Fibroblast of skin of back (primary cell): ENCODE measurements around the gene TMEM51.
A peak's percentile ranks its signal among the peaks of the same experiment; 100 is the strongest.

Experiments used
- DNase-seq: peaks from one replicate; pipeline ENCODE4 v3.0.0-alpha.2; 2013

Gene TMEM51

DNA sequence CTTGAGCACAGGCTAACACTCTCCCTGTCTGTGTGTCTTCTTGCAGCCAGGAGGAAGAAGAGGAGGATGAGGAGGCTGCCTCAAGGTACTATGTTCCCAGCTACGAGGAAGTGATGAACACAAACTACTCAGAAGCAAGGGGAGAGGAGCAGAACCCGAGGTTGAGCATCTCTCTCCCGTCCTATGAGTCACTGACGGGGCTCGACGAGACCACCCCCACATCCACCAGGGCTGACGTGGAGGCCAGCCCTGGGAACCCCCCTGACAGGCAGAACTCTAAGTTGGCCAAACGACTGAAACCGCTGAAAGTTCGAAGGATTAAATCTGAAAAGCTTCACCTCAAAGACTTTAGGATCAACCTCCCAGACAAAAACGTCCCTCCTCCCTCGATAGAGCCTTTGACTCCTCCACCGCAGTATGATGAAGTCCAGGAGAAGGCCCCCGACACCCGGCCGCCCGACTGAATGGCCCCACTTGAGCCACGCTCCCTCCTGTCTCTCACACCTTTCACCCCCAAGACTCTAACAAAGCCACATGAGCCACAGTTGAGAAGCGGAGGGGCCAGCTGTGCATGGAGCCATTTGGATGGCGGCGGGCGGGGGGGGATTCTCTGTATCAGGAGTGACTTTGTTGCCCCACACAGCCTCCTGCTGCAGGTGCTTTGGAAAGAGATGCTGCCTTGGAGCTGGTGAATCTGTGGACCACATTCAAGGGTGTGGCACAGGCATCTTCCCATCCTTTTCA lies 65.9 kb downstream of the TMEM51 start:
- DNase-seq = no peak

DNA sequence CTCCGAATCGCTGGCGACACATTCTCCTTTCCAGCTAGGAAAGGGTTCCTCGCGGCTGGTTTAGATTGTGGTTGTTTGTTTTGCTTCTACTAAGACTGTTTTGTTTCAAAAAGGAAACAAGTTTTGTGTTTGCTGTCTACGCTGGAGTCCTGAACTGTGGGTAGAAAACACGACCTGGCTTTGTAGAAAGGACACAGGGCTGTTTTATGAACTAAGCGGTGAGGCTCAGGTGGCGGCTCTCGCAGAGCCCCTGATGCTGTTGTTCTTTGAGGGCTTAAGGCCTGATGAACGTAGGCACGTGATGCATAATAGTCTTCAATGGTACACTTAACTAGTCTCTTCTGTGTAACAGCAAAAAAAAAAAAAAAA lies 66.5 kb downstream of the TMEM51 start:
- no peak for DNase-seq

DNA sequence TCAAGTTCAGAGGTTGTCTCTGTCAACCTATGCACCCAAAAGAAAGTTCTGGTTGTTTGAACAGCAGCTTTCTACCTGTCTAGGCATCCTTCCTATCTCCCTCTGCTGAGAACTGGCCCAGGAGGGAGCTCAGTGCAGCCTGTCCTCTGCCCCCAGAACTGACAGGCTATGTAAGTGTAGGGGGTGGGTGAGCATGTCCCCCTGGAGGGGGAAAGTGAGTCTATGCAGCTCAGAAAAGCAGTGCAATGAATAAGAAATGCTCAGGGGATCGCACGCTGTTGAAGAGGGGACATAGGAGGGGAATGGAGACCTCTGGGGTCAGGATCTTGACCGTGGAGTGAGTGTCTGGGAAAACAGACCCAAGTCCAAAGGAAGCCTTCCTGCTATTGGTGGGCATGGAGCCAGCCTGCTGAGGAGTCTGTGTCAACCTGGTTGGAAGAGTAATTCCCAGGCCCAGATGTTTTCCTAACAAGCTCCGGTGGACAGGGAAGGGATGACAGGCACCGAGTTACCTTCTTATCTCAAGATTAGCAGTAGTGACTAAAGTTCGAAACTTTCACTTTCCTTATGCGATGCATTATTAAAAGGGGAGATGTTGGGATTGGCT lies 67.4 kb downstream of the TMEM51 start:
- DNase-seq = no peak

DNA sequence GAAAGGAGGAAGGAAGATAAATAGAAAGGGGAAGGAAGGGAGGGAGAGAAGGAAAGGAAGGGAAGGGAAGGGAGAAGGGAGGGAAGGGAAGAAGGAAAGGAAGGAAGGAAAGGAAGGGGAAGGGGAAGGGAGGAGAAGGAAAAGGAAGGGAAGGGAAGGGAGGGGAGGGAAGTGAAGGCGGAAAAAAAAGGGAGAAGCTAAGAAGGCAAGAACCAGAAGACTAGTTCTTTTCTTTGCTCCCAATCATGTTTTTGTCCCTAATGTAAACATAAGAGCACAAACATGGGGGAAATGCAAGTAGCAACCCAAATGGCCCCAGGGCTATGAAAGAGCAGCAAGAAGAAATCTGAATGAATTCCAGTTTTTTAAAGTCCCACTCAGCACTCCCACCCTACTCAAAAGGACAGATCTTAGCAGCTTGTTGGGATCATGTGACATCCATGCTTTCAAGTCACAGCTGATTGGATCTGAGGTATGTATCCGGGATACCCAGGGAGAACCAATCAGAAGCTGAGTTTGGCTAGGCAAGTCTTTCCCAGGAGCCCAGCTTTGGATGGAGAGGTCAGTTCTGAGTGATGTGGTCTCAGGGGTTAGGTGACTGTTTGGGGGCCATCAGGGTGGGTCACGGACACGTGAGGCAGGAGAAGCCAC lies 69.2 kb downstream of the TMEM51 start:
- no peak for DNase-seq

DNA sequence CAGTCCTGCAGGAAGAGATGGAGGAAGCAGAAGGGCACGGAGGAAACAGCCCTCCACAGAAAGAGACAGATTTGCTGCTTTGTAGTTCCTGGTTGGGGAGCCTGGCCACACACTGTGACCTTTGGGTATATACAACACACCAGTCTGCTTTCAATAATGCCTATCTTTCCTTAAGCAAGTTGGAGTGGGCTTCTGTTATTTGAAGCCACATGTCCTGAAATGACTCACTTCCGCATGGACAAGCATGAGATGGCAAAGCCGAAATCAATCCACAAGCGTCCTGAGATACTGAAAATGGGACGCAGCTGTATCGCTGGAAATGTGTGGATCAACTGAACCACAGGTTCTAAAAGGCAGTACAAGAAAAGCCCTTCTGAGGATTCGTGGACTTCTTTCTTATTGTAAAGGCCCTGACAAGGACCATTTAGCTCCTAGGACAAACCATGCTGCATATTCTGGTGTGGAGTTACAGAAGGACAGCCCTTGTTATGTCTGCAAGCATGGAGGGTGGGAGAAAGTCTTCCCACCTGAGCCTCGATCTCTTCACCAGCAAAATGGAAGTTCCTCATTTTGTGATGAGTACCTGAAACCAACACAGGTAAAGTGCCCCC lies 70.8 kb downstream of the TMEM51 start:
- no peak for DNase-seq

DNA sequence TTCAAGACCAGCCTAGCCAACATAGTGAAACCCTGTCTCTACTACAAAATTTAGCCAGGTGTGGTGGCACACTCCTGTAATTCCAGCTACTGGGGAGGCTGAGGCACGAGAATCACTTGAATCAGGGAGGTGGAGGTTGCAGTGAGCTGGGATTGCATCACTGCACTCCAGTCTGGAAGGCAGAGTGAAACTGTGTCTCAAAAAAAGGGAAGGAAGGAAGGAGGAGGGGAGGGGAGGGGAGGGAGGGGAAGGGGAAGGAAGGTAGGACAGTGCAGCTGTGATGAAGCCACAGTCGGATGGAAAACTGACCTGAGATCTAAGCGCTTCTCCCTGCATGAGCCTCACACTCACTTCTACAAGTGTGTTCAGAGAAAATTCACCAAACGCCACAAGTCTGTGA lies 71.4 kb downstream of the TMEM51 start:
- DNase-seq = no peak

DNA sequence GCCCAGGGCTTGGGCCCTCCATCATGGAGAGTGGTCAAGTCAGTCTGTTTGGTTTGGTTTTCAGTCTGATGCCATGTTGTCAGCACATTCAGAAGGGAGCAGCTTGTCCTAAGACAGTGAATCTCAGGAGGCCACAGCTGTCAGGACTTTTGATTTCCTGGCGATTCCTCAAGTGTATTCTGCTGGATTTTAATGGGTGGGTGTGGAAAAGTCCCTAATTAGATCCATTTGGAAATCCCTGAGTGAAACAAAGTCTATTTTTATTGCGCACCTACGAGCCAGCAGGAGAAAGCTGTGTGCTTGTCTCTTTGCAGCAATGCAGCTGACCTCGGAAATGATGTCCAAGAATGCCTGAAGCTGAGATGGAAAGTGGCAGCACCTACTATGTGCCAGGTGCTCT lies 71.9 kb downstream of the TMEM51 start:
- no peak for DNase-seq

DNA sequence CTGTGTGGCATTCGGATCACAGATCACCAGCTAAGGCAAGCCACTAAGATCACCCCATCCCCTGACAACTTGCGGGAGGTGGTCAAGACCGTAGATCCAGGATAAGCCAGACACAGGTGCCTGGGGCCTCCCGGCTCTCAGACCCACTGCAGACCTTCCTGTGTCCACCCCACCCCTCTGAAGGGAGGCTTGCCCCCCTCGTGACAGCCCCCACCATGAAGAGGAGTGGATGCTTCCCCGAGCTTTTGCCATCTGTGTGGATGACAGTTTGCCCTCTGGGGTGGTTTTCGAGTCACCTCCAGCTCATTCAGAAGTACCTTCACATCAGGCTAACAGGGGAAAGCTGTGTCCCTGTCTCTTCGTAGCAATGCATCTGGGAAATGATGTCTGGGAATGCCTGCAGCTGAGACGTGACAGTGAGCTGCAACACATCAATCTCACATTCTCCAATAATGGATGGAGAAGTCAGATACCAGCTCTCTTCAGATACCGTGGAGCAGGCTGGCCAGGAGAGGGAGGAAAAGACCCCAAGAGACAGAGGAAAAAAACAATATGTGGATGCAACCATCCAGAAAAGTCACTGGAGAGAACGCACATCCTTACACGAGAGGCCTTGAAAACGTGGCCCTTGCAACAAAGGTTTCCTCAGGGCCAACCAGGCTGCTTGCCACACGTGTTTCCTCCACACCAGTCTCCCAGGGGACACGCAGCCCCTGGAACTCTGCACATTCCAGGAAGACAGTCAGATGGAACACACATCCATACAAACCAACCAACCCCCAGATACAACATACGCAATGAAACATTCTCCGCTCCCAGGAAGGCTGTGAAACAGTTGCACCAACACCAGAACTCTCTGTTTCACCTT lies 73.1 kb downstream of the TMEM51 start:
- DNase-seq = no peak

DNA sequence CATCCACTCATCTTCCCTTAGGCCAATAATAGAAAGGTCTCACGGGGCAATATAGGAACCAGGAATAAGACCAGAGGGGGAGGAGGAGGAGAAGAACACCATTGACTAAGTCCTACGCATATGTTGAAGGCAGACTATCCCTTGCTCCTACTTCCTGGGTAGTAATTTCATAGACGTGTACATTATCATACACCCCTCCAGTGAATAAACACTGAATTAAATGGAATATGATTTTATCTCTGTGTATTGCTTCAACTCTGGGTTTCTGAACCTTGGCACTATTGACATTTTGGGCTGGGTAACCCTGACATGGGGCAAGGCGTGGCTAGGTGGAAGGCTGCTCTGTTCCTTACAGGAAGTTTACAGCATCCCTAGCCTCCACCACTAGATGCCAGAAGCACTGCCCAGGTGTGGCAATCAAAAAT lies 76.2 kb downstream of the TMEM51 start:
- DNase-seq = no peak

DNA sequence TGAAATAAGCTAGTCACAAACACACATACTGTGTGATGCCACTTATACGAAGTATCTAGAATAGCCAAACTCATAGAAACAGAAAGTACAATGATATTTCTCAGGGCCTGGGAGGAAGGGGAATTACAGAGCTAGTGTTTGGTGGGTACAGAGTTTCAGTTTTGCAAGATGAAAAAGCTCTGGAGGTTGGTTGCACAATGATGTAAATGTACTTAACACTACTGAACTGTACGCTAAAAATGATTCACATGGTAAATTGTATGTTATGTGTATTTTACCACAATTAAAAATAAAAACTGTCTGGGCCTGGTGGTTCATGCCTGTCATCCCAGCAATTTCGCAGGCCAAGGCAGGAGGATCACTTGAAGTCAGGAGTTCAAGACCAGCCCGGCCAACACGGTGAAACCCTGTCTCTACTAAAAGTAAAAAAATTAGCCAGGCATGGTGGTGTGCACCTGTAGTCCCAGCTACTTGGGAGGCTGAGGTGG lies 78.2 kb downstream of the TMEM51 start:
- no peak for DNase-seq

DNA sequence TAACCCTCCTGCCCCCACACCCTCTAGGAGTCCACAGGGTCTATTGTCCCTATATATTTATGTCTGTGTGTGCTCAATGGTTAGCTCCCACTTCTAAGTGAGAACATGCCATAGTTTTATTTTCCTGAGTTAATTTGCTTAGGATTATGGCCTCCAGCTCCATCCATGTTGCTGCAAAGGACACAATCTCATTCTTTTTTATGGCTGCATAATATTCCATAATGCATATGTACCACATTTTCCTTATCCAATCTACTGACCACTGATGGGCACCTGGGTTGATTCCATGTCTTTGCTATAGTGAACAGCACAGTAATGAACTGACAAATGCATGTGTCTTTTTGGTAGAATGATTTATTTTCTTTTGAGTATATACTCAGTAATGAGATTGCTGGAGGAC lies 80.1 kb downstream of the TMEM51 start:
- DNase-seq = no peak

DNA sequence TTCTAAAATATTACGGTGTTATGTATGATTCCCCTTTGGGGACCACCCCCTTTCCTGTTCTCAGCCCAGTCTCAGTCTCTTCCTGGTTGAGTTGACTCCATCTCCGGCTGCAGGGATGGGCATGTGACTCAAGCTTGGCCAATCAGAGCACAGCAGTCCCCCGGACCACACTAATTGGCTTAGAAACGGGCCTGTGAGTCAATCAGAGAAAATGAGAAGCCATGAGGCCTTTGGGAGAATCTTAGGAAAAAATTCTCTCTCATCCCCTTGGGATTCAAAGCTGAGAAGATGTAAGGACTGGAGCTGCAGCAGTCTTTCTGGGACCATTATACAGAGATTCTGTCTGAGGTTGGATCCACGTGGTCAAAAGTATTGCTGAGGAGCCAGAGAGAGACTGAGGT lies 82.8 kb downstream of the TMEM51 start:
- peak; percentile 37 for DNase-seq

DNA sequence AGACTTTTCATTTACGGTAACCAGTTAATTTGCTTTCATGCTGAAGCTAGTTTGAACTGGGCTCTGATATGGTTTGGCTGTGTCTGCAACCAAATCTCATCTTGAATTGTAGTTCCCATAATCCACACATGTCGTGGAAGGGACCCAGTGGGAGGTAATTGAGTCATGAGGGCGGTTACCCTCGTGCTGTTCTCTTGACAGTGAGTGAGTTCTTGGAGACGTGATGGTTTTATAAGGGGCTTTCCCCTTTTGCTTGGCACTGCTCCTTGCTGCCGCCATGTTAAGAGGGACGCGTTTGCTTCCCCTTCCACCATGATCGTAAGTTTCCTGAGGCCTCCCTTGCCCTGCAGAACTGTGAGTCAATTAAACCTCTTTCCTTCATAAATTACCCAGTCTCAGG lies 83.2 kb downstream of the TMEM51 start:
- no peak for DNase-seq

DNA sequence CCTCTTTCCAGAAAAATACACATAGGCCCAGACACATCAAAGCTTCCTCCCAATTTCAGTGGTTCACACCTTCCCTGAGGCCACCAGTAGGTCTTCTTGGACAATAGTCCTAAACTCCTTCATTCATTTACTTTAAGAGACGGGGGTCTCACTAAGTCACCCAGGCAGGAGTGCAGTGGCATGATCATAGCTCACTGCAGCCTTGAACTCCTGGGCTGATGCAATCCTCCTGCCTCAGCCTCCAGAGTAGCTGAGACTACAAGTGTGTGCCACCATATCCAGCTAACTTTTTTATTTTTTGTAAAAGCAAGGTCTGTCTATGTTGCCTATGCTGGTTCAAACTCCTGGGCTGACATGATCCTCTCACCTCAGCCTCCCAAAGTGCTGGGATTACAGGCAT lies 85.2 kb downstream of the TMEM51 start:
- no peak for DNase-seq

DNA sequence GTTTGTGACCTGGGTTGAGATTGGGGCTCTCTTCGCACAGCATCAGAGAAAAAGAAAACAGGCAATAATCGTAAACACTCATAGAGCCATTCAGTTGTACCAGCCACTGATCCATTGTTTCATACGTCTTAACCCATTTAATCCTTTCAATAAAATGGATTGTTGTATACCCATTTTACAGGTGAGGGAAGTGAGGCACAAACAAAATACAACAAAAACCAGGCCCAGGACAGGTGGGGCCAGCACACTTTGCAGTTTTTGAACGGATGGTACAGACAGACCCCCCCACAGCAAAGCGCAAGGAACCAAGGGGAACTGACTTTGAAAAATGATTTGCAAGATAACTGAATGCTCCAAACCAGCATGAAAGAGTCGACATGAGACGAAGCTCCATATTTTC lies 89.2 kb downstream of the TMEM51 start:
- DNase-seq = no peak

DNA sequence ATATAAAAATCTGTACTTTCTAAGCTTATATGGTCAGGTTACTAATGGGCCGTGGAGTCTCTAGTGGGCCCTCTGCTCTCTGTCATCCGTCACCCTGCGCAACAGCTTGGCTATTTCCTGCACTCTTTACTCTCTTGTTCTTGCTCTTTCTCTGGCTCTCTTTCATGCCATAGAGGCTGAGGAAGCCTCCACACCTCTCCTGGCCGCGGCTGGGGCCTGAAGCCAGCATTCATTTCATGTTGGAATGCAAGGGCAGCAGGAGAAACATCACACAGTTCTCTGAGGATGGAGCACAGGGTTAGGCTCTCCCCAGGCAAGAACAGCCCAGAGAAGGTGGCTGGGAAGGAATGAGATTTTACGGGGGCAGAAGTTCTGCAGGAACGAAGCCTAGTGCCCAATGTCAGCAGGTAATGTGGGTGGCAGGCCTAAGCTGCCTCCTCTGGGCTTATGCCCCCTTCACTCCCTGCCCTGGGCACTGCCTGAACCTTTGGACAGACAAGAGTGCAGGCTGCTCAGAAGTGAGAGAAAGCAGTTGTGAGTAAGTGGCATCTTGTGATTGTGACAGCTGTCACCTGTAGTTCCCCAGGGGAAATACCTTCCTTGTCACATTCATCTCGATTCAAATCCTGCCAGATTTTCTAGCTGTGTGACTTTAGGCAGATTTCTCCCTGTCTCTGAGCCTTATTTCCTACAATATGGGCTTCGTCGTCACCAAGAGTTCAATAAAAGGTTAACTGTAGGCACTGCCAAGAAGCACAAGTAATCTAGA lies 89.9 kb downstream of the TMEM51 start:
- DNase-seq = no peak

DNA sequence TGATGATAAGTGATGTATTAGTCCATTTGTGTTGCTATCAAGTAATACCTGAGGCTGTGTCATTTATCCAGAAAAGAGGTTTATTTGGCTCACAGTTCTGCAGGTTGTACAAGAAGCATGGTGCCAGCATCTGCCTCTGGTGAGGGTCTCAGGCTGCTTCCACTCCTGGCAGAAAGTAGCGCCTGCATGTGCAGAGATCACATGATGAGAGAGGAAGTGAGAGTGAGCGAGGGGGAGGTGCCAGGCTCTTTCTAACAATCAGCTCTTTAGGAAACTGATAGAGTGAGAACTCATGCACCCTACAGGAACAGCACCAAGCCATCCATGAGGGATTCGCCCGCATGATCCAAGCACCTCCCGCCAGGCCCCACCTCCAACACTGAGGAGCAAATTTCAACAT lies 91.3 kb downstream of the TMEM51 start:
- DNase-seq = no peak

DNA sequence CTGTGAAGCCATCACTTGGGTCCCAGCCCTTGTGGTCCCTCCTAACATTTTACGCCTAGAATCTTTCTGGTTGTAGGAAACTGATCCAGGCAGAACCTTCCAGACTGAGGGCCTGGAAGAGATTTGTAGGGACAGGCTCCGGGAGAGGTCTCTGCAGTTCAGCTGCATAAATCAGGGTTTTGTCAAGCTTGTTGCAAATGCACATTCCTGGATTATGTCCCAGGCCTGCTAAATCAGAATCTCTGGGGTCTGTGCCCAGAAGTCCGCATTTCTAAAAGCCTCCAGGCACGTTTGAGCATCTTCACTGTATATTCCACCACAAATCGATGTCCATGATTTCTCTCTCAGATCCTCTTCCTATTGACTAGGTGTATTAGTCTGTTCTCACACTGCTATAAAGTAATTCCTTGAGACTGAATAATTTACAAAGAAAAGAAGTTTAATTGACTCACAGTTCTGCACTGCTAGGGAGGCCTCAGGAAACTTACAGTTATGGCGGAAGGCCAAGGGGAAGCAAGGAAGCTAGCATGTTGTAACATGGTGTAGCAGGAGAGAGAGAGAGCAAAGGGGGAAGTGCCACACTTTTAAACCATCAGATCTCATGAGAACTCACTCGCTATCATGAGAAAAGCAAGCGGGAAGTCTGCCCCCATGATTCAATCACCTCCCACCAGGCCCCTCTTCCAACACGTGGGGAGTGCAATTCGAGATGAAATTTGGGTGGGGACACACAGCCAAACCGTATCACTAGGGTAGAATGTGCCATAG lies 92.2 kb downstream of the TMEM51 start:
- DNase-seq = peak; percentile 20

DNA sequence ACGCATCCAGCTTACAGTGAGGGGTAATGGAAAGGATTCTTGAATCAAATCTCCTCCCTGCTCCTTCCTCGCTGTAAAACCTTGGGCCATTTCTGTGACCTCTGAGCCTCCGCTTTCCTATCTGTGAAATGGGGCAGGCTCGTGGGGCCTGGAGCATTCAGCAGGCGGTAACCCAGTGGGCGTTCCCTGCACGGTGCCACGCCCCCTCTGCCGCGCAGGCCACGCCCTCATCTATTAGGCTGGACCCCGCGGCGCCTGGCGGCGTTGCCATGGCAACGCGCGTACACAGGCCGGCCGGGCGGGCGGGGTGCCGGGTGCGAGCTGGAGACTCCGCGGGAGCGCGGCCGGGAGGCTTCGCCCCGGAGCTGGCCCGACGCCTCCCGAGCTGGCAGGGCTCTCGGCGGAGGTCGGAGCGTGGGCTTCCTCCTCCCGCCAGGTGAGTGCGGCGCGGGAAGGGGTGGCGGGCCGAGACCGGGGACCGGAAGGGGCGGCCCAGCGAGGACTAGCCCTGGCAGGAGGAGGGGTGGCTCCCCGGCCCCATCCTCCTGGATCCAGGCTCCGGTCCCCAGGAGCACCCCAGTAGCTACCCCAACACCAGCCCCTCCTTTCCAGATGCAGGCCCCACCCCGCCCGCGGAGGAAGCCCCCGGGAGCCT lies 93.5 kb downstream of the TMEM51 start, which contains the start of gene FHAD1:
Gene FHAD1 (plus strand): TSS at position 264 of the 655 bp plus-strand sequence. CDS start 4,562 bp downstream, outside the sequence.
- DNase-seq = peak; percentile 37

DNA sequence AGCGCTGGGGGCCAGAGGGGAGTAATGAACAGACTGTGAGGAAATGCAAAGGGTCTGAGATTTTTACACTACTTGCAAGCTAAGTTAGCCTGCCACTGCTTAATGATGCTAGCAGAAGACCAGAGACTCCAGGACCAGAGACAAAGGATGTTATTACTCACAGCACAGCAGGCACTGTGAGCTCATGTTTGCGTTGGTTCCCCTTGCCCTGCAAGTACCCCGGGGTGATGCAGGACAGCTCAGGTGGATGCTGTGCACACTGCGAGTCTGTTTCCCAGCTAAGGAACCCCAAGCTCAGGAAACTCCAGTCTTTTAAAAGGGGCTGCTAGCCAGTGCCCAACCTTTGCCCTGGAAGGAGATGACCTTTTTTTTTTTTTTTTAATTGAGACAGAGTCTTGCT lies 94.7 kb downstream of the TMEM51 start:
- no peak for DNase-seq
